ENCODE data around the gene GLS2. TPM values are rescaled to one million over a fixed set of nuclear protein-coding genes. Genes with fewer than 3 reads are reported as not detected.
"Not testable (repeated sequence)": the region's sequence is repeated elsewhere in the genome, so short reads cannot be mapped to it uniquely, and the experiment has no call there.

Gene GLS2
- total RNA-seq, result not detected in 2 replicates
- 0.26 TPM for polyA plus RNA-seq (2012)

- DNase-seq (ENCODE audit: low read depth), result peak; percentile 61
Measured at GRCh38 chr12:56488041-56488955, at the start of gene GLS2. Gene GLS2, minus strand, starts transcription at chr12:56488161. Its CDS starts 43 bp downstream, at chr12:56488118.

DNA sequence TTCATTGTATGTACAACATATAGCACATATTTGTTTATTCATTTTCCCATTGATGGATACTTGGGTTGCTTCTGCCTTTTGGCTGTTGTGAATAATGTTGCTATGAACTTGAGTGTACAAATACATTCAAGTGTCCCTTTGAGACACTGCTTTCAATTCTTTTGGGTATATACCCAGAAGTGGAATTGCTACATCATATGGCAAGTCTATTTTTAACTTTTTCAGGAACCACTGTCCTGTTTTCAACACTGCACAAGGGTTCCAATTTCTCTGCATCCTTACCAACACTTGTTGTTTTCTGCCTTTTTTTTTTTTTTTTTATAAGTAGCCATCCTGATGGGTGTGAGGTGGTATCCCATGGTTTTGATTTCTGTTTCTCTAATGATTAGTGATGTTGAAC is 49.6 kb upstream of the GLS2 start:
- no peak for DNase-seq (ENCODE audit: low read depth)

DNA sequence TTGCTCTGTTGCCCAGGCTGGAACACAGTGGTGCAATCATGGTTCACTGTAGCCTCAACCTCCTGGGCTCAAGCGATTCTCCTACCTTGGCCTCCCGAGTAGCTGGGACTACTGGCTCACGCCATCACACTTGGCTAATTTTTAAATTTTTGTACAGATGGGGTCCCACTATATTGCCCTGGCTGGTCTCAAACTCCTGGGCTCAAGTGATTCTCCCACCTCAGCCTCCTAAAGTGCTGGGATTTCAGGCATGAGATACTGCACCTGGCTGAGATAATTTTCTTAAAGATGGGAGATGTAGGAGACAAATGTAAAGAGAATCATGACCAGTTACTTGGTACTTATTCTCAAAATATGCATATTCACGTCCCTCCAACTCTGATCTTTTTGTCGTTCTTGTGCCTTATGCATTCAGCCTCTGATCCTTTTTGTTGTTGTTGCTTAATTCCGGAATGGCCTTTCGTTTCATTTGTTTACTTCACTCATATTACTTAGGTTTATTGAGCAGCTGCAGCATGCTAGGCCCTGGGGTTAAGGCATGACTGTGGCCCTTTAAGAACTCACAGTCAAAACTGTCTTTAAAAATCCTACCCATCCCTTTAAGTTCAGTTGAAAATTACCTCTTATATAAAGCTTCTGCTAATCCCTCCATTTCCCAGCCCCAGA is 42.6 kb upstream of the GLS2 start:
- no peak for DNase-seq (ENCODE audit: low read depth)

GRCh38 chr12:56529656-56530055 is 41.7 kb upstream of the GLS2 start:
- DNase-seq (ENCODE audit: low read depth), result no peak

GRCh38 chr12:56528846-56529245 is 40.9 kb upstream of the GLS2 start:
- no peak for DNase-seq (ENCODE audit: low read depth)

- peak; percentile 18 for DNase-seq (ENCODE audit: low read depth)
Measured at GRCh38 chr12:56522411-56523193, 34.6 kb upstream of the GLS2 start.

DNA sequence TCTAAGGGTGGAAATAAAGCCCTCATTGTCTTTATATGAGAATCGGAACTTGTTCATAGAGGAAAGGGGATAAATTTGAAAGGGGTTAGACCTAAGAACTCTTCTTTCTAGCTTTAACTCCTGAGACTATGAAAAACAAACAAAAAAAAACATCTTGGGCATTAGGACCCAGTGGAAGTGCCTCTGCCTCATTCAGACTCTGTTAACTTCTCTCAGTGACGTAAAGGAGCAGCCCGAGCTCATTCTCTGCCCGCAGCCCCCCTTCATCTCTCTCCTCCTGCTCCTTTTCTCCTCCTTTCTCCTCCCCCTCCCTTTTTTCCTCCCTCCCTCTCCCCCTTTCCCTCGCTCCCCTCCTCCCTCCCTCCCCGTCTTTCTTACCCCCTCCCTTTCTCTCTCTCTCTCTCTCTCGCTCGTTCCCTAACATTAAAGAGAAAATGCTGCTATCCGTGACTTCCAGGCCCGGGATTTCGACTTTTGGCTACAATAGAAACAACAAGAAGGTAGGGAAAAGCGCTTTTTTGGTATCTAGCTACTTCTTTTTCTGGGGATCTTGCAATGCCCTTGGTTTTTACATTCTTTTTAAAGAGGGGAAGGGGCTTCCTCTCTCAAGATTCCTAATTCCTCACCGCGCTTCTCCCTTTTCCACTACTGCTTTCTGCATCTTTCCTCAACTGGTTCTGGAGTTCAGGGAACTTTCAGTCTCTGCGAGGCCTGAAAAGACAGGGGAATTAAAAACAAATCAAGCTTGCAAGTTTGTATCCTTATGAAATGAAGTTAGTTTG is 33.8 kb upstream of the GLS2 start, which contains the start of gene RBMS2:
RBMS2 (plus strand) TSS at position 231 of the 782 bp plus-strand sequence; CDS start at position 435, 204 bp downstream.
- DNase-seq (ENCODE audit: low read depth), result peak; percentile 87

- no peak for DNase-seq (ENCODE audit: low read depth)
Measured at GRCh38 chr12:56521209-56521589, 33.2 kb upstream of the GLS2 start.

GRCh38 chr12:56520506-56520905 is 32.5 kb upstream of the GLS2 start:
- DNase-seq (ENCODE audit: low read depth), result no peak

DNA sequence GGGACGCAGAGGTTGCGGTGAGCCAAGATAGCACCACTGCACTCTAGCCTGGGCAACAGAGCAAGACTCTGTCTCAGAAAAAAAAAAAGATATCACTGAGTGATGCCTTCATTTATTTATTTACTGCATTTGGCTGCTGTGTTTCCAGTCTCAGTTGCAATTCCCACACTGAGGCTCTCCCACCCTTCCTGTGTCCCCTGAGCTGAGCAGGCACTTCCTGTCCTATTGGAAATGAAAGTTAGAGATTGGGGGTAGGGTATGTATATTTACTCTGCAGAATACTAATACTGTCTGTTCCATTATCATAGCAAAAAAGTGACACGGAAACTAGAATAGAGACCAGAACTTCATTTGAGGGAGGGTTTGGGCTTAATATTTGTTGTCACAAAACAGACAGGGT is 32.1 kb upstream of the GLS2 start:
- no peak for DNase-seq (ENCODE audit: low read depth)

GRCh38 chr12:56518570-56518969 is 30.6 kb upstream of the GLS2 start:
- no peak for DNase-seq (ENCODE audit: low read depth)

DNA sequence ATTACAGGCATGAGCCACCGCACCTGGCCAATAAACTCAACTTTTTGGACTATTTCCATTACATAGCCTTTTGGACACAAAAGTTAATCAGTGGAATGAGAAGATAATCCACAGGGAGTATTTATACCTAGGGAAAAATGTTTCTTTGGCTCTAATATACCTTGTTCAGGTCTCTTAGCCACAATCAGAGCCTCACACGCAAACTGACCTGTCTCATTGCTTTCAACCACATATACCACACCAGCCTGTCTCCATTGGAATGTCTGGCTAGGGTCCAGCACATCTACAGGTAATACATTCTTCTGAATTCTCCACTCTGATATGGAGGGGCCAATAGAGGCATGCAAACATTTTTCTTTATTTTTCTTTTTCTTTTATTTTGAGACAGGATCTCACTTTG is 29.9 kb upstream of the GLS2 start:
- no peak for DNase-seq (ENCODE audit: low read depth)

DNA sequence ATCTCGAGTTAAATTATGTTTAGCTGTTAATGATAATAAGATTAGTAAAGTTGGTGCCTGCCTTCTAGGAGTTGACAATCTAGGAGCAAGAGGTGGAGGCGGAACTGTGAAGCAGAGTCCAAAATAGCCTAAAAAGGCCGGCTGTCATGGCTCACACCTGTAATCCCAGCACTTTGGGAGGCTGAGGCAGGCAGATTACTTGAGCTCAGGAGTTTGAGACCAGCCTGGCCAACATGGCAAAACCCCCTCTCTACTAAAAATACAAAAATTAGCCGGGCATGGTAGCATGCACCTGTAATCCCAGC is 26.0 kb upstream of the GLS2 start:
- not testable (repeated sequence) for DNase-seq (ENCODE audit: low read depth)

DNA sequence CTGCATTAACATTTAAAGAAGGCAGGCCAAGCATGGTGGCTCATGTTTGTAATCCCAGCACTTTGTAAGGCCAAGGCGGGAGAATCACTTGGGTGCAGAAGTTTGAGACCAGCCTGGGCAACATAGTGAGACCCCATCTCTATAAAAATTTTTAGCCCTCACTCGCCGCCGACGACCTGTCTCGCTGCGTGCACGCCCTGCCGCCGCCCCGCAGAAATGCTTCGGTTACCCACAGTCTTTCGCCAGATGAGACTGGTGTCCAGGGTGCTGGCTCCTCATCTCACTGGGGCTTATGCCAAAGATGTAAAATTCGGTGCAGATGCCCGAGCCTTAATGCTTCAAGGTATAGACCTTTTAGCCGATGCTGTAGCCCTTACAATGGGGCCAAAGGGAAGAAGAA is 22.8 kb upstream of the GLS2 start:
- no peak for DNase-seq (ENCODE audit: low read depth)

DNA sequence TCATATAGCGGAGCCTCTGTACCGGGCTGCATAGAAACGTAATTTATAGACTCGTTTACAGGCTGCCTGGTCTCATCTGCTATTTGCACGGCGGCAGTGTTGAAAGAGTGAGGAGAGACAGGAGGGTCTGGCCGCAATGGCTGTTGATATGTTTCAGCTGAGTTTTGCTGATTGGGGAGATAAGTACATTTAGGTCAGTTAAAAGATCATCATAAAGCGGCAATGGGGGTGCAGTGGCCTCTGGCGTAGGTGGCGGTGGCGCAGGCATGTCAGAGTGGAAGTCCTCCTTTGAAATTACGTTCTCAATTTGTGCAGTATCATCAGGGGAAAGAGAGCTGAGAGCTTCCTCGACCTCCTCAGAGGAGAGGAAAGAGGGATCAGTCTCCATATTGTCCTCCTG is 11.9 kb upstream of the GLS2 start:
- DNase-seq (ENCODE audit: low read depth), result not testable (repeated sequence)

DNA sequence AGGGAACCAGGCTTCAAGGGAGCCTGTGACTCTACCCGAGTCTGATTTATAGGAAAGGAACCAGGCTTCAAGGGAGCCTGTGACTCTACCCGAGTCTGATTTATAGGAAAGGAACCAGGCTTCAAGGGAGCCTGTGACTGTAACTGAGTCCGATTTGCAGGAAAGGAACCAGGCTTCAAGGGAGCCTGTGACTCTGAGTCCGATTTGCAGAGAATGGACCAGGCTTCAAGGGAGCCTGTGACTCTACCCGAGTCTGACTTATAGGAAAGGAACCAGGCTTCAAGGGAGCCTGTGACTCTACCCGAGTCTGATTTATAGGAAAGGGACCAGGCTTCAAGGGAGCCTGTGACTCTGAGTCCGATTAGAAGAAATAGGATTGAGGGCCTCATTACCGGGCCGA is 11.5 kb upstream of the GLS2 start:
- not testable (repeated sequence) for DNase-seq (ENCODE audit: low read depth)

DNA sequence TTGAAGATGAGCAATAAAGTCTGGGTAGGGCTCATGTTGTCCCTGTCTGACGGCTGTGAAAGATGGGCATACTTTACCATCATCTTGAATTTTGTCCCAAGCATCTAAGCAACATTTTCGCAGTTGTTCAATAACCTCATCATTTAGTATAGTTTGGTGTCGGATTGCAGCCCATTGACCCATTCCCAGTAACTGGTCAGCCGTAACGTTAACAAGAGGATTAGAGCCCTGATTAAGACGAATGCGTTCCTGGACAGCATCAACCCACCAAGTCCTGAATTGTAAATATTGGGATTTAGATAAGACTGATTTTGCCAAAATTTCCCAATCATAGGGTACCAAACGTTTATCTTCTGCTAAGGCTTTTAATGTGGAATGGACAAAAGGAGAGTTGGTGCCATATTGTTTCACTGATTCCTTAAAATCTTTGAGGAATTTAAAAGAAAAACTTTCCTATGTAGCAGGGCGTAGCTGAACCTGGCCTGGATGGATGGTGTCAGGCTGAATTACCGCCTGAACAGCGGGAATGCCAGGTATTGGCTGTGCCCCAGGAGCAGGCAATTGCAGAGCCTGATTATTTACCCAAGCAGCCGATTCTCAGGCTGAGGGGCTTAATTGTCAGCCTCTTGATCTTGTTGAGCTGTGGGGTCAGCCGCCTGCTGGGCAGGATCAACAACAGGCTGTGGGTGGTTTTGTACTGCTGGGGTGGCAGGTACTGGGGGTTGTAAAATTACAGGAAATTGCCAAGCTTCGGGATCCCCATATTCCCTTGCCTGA is 10.4 kb upstream of the GLS2 start:
- not testable (repeated sequence) for DNase-seq (ENCODE audit: low read depth)

DNA sequence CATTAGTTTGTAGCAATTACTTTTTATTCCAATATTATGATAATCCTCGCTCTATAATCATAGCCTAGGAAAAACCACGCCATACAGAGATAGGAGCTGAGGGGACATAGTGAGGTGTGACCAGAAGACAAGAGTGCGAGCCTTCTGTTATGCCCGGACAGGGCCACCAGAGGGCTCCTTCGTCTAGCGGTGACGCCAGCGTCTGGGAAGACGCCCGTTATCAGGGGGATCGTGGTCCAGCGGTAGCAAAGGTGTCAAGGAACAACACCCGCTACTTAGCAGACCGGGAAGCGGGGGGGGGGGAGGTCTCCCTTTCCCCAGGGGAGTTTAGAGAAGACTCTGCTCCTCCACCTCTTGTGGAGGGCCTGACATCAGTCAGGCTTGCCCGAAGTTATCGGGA is 8.7 kb upstream of the GLS2 start:
- peak; percentile 32 for DNase-seq (ENCODE audit: low read depth)

- not testable (repeated sequence) for DNase-seq (ENCODE audit: low read depth)
Measured at GRCh38 chr12:56494481-56494880, 6.5 kb upstream of the GLS2 start.

- not testable (repeated sequence) for DNase-seq (ENCODE audit: low read depth)
Measured at GRCh38 chr12:56494106-56494415, 6.1 kb upstream of the GLS2 start.

All from myocyte (in vitro differentiated cells).